Posterior vena cava (tissue), 2 donors: ENCODE results near the gene PI4KA. TPM values are rescaled to one million over a fixed set of nuclear protein-coding genes. Genes with fewer than 3 reads are reported as not detected.
"Not testable (repeated sequence)": the region's sequence is repeated elsewhere in the genome, so short reads cannot be mapped to it uniquely, and the experiment has no call there.

Experiments used
- DNase-seq: peaks from one replicate; pipeline ENCODE4 v3.0.0-alpha.2; 2020; ENCODE audit warnings: low spot score
- intact Hi-C, 2 donors: fragments of 100-400 bp; cut with DNase I; formaldehyde crosslinking; loops; one replicate each; pipeline versions ENCODE4 v1.14.1 to v1.14.2; 2022 to 2023
- total RNA-seq, 2 donors: library from RNA; stranded (reverse); fragmentation: NEBNext Ultra II Directional; extraction: Animal tissue kit (Norgen Biotek cat#: 25700); gene quantifications; one replicate each; pipeline ENCODE4 v1.2.1, GENCODE V29; 2021
- donor health status: DM: yes; HTN: yes; CAD: no.
- donor health status: DM: yes; HTN: yes; CAD: no.

Gene PI4KA
- total RNA-seq, 2 donors from 2014 or later, result 83.9 to 97.9 TPM

GRCh38 chr22:20742764-20743163 lies 115.8 kb downstream of the PI4KA start:
- intact Hi-C loops, result no loop called here
- DNase-seq, result no peak

GRCh38 chr22:20741634-20742581 lies 116.7 kb downstream of the PI4KA start:
- intact Hi-C loops, result no loop called here

GRCh38 chr22:20741008-20741633 lies 117.5 kb downstream of the PI4KA start:
- no peak for DNase-seq
- intact Hi-C loops, result no loop called here

More at GRCh38 chr22:20741634-20742581, 116.7 kb downstream of the PI4KA start:
- no peak for DNase-seq

- intact Hi-C loops, result no loop called here
- no peak for DNase-seq
Measured at GRCh38 chr22:20740222-20740951, 118.2 kb downstream of the PI4KA start.

GRCh38 chr22:20738394-20739089 lies 120.1 kb downstream of the PI4KA start:
- no peak for DNase-seq
- intact Hi-C loops, result no loop called here

GRCh38 chr22:20736891-20737290 lies 121.7 kb downstream of the PI4KA start:
- DNase-seq, intact Hi-C loops: not testable (repeated sequence)

- DNase-seq, intact Hi-C loops: not testable (repeated sequence)
Measured at GRCh38 chr22:20735356-20736162, 123.1 kb downstream of the PI4KA start.

GRCh38 chr22:20732431-20732830 lies 126.2 kb downstream of the PI4KA start:
- DNase-seq, intact Hi-C loops: not testable (repeated sequence)

GRCh38 chr22:20729194-20729593 lies 129.4 kb downstream of the PI4KA start:
- DNase-seq, result no peak
- intact Hi-C loops, result no loop called here

GRCh38 chr22:20728523-20729190 lies 130.0 kb downstream of the PI4KA start:
- intact Hi-C loops, result no loop called here
- DNase-seq, result no peak

- intact Hi-C loops, result no loop called here
- no peak for DNase-seq
Measured at GRCh38 chr22:20727118-20728015, 131.2 kb downstream of the PI4KA start.

- intact Hi-C loops, result no loop called here
- peak; percentile 48 for DNase-seq
Measured at GRCh38 chr22:20725987-20726558, 132.5 kb downstream of the PI4KA start.

- intact Hi-C loops, result no loop called here
- DNase-seq, result peak; percentile 62
Measured at GRCh38 chr22:20724676-20725454, 133.7 kb downstream of the PI4KA start.

GRCh38 chr22:20721409-20722218 lies 137.0 kb downstream of the PI4KA start:
- intact Hi-C loops, result no loop called here
- no peak for DNase-seq
